Subcutaneous adipose tissue (tissue), 4 donors: ENCODE results near the gene FAM200B. TPM values are rescaled to one million over a fixed set of nuclear protein-coding genes. Genes with fewer than 3 reads are reported as not detected.

Source experiments
- total RNA-seq, 4 donors: library from RNA; depleted of rRNA; stranded (reverse); fragments of >200 nt; gene quantifications; one replicate each; pipeline ENCODE4 v1.1.0, GENCODE V29; 2016
- TF ChIP-seq, protein P1 (sequence below): fragments of 450-650 bp; IDR thresholded peaks from one replicate; pipeline ENCODE4 v1.5.1; 2016; ENCODE audit warnings: low read depth, mild to moderate bottlenecking, control low read depth, antibody characterized with exemption, moderate library complexity

FAM200B gene
- total RNA-seq, 4 donors from 2014 or later, result 33.2 to 69.8 (median 52.9) TPM

GRCh38 chr4:15652841-15653240, 28.8 kb upstream of the FAM200B start:
- TF ChIP-seq, protein P1, sequence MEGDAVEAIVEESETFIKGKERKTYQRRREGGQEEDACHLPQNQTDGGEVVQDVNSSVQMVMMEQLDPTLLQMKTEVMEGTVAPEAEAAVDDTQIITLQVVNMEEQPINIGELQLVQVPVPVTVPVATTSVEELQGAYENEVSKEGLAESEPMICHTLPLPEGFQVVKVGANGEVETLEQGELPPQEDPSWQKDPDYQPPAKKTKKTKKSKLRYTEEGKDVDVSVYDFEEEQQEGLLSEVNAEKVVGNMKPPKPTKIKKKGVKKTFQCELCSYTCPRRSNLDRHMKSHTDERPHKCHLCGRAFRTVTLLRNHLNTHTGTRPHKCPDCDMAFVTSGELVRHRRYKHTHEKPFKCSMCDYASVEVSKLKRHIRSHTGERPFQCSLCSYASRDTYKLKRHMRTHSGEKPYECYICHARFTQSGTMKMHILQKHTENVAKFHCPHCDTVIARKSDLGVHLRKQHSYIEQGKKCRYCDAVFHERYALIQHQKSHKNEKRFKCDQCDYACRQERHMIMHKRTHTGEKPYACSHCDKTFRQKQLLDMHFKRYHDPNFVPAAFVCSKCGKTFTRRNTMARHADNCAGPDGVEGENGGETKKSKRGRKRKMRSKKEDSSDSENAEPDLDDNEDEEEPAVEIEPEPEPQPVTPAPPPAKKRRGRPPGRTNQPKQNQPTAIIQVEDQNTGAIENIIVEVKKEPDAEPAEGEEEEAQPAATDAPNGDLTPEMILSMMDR, result no peak

DNA sequence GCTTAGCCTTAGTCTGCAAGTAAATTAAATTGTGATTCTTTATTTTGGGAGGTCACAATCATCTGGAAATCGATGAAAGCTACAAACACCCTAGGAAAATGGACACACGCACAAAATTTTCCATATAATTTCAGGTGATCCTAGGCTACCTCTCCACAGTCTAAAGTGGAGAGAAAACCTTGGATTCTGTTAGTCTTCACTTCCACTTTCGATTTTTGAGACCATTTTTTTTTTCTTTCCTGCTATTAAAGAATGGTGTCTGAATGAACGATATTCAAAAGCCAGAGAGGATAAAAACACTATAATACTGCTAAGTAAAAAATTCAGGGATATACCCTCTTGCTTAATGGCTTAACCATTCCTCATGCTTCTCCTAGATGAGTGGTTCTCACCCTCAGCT, 28.2 kb upstream of the FAM200B start:
- TF ChIP-seq, protein P1, result no peak

DNA sequence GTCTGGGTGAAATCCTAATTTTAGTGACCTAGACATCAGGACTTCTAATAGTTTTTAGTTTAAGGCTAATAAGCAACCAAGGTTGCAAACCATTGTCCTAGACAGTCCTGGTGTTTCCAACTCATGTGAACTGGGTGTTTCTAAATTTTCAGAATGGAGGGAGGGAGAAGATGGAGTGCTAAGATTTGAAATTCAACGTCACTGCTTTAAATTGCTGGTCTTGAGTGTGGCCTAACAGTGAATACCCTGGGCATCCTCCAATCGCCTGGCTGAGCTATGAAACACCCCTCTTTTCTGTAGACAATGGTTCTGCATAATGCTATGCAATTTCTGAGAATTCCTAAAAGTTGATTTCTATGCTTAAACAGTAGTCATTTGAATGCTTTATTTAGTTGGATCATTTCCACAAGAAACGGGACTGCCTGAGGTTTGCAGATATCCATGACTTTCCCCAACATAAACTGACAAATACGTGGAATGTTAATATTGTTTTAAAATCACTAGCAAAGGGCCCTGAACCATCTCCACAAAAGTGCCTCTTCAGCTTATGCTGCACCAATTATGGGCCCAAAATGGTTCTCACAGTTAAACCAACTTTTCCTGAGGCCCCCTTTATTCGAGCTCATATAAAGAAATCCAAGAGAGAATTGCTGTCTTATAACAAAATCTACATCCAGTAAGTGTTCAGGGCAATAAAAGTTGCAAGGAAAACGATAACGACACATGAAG, 27.6 kb upstream of the FAM200B start:
- TF ChIP-seq, protein P1, result no peak

- TF ChIP-seq, protein P1, result no peak
These were observed 26.9 kb upstream of the FAM200B start for GRCh38 chr4:15654593-15655222.

DNA sequence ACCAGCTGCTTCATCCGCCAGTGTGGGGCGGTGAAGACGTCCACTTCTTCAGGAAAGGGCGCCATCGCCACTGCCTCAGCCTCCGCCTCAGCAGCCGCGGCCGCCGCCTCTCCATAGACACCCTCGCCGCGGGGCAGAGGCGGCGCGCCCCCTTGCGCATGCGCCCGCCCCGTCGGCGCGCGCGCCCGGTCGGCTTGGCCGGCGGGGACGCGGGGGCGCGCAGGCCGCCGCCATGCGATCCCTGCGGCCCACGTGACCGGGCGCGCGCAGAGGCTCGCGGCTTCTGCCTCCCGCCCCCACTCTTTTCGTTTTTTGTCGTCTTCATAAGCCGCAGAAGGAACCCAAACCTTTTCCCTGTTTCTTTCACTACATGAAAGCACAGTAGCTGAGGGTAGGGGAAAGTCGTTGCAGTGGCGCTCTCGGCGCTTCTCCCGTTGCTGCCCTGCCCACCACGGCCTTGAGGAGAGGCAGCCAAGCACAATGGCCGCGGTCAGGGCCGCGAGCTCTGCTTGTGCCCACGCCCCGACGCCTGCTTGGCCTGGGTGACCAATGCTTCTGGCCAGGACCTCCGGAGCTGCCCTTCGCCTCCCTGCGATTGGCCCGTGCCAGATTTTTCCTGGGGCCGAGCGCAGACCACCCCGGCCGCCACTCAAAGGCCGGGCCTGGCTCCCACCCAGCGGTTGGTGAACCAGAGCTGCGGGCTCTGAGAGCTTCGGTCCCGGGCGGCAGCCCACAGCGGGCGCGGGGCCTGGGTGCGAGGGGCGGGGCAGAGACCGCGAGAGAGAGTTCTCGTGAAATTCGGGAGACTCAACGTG, 26.2 kb upstream of the FAM200B start, which contains the start of gene FBXL5:
TSS of gene FBXL5 (minus strand) at position 135 of the 815 bp plus-strand sequence. CDS start at position 65, 70 bp downstream.
- TF ChIP-seq, protein P1, result no peak

DNA sequence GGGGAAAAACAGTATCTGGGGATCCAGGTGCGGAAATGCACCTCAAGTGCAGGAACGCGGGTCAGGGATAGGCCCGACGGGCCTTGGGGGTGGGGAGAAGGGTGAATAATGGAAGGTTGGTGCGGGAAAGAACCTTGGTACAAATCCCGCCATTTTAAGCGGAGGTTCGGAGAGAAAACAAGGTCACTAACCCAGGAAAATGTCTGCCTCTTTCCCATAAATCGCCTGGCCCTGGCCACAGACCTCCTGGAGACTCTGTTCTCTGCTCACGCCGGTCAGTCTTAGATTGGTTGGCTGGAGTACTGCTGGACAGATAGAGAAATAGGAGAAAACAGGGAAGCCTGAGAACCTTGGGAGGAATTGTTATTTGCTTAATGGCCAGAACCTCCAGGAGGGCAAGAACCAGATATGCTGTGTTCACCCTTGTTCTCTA, 25.6 kb upstream of the FAM200B start:
- TF ChIP-seq, protein P1, result no peak

GRCh38 chr4:15657366-15657765, 24.3 kb upstream of the FAM200B start:
- TF ChIP-seq, protein P1, result no peak
